GM21717 (cell line): ENCODE measurements around the gene PTPRG.
"Not testable (repeated sequence)": the region's sequence is repeated elsewhere in the genome, so short reads cannot be mapped to it uniquely, and the experiment has no call there.

Experiments
- ATAC-seq: cut with Tn5 transposase; IDR thresholded peaks from one replicate; pipeline ENCODE4 v1.9.1; 2021; ENCODE audit warnings: mild to moderate bottlenecking, moderate library complexity; ENCODE audit not compliant: unreplicated experiment

PTPRG gene

DNA sequence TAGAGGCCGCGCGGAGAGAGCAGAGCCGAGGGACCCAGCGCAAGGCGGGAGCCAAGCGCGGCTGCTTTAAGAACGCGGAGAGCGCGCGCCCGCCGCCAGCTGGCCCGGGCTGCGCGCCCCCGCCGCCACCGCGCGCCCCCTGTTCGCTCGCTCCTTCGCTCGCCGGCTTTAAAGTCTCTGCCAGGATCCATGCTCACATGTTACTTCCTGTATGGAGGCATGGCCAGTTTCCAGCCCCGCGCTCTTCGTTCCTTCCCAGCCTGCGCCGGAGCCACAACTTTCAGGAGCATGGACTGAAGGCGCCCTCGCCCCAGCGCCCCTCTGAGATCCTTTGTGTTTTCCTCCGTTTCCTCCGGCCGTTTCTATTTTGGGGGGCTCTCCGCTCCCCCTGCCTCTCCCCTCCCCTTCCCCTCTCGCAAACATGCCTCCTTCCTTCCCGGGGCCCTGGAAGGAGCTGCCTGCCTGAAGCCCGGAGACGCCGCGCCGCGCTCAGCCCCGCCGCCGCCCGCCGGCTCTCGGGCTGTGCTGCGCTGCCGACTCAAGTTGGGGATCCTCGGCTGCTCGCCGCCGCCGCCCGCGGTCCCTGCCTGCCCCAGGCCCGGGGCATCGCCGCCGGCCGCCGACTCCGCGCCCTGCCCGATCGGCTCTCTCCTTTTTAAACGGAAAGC lies at the start of gene PTPRG:
Gene PTPRG (plus strand): TSS at position 198 of the 668 bp plus-strand sequence. CDS start 717 bp downstream, outside the sequence.
- ATAC-seq: peak; percentile 41

DNA sequence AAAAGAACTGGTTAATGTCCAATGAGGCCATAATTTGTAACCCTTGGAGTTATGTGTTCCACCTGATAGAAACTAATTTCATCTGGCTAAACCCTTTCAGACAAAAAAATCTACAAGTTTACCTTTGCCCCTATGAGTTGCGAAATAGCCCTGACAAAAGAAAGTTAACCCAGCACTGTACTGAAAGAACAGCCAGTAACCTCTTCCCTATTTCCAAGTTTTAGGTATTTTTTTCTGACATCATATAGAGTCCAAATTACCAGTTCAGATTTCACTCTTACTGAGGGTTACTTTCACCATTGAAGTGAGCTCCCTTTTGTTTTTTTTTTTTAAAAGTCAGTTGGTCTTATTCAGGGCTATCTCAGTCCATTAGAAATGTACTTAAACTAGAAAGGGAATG lies 42.8 kb upstream of the PTPRG start:
- ATAC-seq: no peak

DNA sequence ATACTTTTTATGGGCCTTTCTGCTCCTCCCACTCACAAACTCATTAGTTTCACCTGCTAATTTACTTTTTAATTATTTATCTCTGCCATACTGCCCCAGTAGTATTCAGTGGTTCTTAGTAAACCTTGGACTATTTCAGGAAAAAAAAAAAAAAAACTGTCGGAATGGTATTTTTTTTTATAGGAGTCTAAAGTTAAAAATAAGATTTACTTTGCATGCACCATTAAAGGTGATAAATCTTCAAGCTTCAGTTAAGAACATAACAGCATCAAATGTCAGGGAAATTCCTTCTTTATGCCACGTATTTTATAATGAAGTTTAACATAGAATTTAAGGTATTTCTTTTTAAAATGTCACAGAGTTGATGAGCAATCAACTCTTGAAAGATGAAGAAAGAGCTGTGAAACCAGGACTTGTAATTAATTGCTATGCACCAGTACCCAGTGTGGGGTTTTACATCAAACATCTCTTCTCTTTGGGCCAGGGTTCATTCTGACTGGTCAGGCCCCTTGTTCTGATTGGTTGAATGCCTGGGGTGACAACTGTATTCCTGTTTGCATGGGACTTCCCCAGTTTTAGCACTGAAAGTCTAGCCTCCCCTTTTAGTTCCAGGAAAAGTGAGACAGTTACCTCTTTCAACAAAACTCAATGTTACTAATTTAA lies 40.3 kb upstream of the PTPRG start:
- ATAC-seq: peak; percentile 94

DNA sequence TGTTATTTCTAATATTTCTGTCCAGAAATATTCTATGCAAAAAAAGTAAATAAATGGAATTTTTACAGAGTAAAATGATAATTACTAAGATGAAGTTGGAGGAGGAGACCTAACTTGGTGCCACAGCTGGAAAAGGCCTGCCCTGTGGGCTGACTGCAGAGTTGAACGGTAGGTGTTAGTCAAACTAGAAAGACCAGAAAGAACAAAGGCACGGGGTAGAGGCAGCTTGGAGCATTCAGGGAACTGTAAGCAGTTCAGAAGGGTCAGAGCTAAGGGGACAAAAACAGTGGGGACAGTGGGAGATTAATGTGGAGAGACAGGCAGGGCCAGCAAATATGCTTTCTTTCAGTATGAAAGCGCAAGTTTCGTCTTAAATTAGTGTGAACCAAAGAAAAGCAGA lies 39.3 kb upstream of the PTPRG start:
- ATAC-seq: no peak

DNA sequence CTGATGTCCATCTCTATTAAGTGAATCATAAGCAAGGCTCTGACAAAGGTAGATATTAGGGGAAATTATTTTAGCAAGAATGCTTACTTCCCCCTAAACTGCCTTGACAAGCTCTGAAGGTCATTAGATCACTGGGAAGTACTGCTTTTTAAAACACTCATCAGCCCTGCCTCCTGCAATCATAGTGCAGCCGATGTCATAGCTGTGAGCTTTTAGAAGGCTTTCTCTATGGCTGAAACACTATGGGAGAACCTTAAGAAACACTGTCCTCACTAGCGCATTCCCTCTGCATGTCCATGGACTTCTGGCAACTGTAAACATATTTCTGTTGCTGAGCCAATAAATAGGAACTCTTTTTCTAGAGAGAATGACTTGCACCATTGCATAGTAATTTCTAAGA lies 38.7 kb upstream of the PTPRG start:
- ATAC-seq: no peak

DNA sequence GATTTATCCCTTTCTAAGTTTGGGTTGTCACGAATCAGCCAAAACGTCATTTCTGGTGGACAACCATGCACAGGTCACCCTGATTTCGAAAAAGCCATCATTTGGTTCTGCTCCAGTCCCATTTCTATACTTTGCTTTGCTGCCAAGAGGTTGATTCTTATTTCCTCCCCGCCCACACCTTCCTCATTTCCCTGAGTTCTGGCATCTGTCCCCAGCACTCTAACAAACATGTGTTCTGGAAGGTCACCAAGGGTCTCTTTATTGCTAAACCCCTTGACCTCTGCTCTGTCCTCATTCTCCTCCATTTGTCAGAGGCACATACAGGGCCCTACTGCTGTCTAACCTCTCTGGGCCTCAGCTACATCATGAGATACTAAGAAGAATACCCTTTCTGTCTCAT lies 36.4 kb upstream of the PTPRG start:
- ATAC-seq: no peak

DNA sequence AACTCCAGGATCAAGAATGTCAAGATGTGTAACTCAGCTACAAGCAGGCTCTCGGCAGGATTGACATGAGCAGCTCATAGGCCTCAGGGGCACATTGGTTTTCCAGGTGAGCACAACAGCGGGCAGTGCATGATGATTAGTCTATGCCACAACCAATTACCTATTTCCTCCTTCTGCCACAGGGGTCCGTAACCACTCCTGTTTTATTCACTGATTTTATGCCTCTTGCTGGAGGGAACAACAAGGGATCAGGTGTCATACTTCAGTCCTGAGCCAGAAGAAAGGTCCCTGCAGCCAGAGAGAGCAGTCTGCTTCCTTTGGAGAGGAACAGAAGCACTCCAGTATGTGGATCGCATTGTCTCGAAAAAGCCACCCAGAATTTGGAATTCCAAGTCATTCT lies 35.1 kb upstream of the PTPRG start:
- no peak for ATAC-seq

DNA sequence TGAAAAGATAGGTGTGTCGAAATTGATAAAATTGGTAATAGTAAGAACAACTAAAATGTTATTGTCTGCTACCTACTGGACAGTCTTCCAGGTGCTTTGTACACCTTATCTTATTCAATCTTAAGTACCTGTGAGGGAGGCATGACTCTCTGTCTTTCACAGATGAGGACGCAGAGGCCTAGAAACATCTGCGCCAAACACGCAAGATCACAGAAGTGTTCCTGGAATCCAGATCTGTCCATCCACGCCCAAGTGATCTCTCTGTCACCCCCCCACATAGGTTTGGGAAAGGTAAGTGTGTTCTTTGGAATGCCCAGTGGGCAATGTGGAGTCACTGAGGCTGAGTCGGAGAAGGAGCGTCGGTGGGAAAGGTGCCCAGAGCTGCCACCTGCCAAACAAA lies 34.4 kb upstream of the PTPRG start:
- no peak for ATAC-seq

DNA sequence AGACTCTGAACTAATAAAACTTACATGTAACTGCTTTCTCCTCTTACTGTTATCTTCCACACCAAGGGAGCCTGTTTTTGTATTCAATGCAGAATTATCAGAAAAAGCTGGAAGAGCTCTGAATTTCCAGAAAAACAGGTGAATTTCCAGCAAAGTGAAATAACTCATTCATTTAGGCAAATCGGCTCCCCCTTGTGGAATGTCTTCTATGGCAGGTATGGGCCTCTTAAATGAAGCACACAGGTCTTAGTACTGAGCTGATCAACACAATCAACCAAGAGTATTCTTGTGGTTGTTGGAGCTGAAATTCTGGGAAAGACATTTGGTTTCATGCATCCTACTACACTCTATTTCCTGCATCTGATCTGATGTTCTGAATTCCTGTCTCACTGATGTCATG lies 31.0 kb upstream of the PTPRG start:
- ATAC-seq: no peak

DNA sequence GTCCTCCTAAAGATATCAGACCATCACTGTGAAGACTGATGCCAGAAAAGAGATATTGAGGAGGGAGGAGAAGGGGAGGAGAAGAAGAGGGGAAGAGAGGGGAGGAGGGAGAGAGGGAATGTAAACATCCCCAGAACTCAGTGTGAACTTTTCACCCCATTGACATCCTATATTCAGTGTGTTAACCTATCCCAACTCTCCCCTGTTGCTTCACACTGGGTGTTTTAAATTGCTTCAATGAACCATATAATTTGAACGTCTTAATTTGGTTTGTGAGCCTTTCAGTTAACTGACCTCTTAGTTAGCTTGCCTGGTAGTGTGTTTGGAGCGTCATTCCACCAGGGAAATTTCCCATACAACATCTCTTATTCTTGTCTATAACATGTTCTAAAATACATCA lies 29.8 kb upstream of the PTPRG start:
- ATAC-seq: no peak

DNA sequence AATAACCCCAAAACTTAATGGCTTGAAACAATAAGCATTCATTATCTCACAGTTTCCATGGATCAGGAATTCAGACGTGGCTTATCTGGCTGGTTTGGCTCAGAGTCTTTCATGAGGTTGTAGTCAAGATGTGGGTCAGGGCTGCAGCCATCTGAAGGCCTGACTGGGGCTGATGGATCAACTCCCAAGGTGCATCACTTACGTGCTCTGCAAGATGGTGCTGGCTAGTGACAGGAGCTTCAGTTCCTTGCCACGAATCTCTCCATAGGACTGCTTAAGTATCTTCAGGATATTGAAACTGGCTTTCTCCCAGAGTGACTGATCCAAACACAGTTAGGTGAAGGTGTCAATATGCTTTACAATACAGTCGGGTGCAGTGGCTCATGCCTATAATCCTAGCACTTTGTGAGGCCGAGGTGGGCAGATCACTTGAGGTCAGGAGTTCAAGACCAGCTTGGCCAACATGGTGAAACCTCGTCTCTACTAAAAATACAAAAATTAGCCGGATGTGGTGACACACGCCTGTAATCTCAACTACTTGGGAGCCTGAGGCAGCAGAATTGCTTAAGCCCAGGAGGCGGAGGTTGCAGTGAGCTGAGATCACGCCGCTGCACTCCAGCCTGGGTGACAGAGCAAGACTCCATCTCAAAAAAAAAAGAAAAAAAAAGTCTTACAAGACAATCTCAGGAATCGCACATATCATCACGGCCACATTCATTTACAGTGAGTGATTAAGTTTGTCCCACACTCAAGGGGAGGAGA lies 28.5 kb upstream of the PTPRG start:
- no peak for ATAC-seq

DNA sequence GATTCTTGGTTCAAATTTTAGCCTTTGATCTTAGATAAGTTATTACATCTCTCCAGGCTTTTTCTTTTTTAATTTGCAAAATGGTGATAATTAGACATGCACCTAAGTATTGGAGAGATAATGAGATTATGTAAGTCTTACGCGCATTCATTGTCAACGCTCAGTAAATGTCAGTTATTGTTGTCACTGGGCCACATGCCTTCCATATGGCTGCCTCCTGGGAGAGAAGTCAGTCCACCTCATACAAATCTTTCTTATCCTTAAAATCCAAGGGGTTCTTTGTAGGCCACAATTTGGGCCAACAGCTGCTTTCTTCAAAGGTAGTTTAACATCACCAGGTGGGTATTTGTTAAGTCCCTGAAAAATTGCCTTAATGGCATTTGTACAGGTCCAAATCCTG lies 25.5 kb upstream of the PTPRG start:
- no peak for ATAC-seq

DNA sequence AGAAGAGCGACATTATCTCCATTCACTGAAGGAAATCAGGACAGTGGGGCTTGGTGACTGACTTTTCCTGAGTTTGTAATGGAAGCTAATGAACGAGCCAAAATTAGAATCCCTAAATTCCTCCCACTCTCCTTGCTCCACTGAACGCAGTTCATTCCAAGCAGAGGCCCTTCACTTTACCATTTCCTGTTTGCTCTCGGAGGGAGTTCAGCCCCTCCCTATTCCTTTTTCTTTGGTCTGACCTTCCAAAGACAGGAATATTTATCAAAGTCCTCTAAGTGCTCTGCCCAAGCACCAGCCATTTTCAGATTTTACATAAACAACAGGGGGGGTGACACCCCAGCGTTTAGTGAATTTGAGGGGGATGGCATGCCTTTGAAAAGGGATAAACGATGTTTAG lies 24.0 kb upstream of the PTPRG start:
- ATAC-seq: no peak

DNA sequence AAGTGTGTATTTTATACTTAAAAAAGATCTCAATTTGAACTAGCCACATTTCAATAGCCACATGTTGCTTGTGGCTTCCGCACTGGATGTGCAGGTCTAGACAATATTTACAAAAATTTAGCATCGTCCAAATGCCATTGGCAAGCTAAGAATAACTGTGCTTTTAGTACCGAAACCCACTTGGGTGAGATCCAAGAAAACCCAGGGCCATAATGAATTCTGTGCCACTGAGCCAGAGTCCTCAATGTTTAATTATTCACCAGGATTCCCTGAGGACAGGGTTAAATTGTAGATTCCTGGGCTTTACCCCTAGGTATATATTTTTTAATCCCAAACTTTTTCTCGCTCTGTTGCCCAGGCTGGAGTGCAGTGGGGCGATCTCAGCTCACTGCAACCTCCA lies 22.9 kb upstream of the PTPRG start:
- ATAC-seq: no peak

DNA sequence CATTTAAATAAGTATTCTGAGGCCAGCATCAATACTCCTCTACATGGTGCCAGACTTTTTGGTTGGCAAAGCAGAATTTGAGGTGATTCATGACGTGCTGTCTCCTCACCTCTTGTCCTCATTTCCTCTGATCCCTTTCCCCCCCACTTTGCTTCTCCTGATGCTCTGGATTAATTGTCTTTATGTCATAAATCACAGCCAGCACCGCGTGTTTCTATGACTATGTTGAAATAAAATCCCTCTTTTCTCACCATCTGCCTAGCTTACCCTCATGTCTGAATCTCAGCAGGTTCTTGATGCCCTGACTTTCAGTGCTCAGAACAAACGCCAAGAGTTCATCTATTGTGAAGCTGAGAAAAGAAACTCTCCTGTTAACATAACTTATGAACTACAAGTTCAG lies 19.7 kb upstream of the PTPRG start:
- no peak for ATAC-seq

DNA sequence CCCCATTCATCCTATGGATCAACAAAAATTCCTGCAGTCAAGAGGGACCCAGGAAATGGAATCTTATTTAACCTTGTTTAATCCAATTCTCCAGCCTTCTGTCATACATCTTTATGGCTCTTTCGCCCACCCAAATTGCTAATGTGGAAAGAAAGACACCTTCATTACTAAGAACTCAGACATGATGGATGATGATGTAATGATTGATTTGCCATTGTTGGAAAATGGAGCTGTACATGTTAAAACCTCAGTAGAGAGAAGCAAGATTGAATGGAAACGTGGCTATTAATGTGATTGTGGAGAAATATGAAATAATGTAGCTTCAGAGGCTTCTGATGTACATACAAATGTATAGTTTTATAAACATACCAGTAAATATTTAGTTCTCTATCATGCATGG lies 15.7 kb upstream of the PTPRG start:
- no peak for ATAC-seq

DNA sequence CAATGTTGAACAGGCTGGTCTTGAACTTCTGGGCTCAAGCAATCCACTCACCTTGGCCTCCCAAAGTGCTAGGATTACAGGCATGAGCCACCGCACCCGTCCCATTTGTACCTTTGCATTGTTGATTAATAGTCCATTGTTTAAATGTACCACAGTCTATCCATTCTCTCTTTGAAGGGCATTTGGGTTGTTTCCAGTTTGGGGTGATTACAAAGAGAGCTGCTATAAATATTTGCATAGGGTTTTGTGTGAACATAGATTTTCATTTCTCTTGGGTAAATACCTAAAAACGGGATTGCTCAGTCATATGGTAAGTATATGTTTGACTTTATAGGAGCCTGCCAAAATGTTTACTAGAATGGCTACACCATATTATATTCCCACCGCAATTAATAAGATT lies 13.7 kb upstream of the PTPRG start:
- ATAC-seq: no peak

DNA sequence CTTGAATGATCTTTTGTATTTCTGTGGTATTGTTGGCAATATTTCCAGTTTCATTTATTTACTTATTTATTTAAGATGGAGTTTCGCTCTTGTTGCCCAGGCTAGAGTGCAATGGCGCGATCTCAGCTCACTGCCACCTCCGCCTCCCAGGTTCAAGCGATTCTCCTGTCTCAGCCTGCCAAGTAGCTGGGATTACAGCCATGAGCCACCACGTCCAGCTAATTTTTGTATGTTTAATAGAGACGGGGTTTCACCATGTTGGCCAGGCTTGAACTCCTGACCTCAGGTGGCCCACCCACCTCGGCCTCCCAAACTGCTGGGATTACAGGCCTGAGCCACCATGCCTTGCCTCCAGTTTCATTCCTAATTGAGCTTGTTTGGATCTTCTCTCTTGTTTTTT lies 8.7 kb upstream of the PTPRG start:
- not testable (repeated sequence) for ATAC-seq

DNA sequence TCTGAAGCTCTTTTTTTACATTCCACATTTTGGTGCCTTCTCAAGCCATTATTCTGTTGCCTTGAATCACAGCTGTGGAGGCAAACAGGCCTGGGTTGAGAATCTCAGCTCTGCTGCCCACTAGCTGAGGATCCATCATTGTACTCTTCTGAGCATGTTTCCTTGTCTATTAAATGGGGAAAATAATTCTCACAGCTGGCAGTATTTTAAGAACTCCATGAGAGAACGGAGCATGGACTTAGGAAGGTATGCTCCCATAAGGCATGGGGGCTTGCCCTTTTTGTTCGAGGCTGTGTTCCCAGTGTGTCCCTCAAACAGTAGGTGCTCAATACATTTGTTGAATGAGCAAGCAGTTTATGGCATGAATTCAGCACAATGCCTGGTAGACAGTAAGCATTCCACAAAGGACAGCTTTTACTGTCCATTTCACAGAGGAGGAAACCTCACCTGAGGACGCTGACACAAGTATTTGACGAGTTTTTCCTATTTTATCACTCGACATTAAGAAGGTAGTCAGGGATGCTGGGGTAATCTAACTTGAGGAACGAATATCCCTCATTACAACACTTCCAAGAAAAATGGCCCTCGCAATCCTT lies 2.1 kb upstream of the PTPRG start:
- ATAC-seq: no peak

DNA sequence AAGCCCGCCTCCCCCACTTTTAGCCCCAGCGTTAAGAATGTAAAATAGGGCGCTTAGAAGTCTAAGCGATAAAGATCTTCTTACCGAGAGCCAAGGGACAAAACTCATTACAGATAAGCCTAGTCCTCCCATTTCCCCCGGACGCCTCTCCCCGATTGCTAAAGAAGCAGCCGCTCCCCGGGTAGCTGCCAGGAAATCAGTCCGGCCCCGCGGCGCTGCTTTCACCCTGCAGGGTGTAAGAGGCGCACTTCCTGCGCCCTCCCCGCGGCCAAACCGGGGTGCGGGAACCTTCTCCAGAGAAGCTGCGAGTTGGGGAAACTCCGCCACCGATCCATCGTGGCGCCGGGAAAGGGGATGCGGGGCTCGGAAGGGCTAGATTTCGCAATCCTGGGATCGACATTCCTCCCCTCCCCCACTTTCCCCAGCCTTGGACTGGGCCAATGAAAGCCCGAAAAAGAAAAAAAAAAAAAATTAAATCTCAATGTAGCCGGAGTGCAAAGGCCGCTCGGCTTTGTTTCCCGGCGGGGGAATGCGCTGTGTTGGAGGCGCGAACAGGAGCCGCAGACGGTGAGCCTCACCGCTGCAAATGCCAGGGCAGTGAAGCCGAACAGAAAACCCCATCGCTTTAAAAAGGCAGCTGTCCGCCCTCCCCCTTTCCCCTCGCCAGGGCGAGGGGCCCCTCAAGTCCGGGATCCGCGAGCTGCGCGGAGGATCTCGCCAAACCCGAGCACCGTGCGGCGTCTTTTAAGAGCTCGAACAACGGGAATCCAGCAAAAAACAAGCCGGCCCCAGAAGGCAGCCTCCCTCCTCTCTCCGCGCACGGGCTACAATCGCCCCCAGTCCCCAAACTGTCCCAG lies 626 bp upstream of the PTPRG start:
- ATAC-seq: peak; percentile 39
